ENCODE results near the gene CCDC28B. TPM values are rescaled to one million over a fixed set of nuclear protein-coding genes. Genes with fewer than 3 reads are reported as not detected.

CCDC28B gene
- total and polyA plus RNA-seq, 2 donors (not counting 3 experiments of a cell fraction or from before 2014, with no cell fraction given): 12.0 to 19.1 TPM

DNA sequence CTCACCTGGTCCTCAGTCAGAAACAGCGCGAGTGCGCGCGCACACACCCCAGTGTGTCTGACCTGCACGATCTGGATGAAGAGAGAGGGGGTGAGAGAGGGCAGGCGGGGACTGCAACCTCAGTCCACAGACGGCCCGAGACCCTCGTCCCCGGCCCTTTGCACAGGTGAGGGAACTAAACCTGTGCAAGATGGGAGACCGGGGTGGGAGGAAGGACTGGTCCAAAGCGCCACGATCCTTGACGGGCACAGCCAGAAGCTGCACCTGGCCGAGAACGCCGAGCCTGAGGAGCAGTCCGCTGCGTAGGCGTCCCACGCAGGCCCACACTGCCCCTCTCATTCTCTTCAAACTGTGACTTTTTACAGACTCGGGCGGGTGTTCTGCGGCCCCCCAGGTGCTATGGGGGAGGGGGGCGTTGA lies 4.6 kb downstream of the CCDC28B start:
- no peak for DNase-seq (ENCODE audit: low read depth, low spot score)
- peak overlapping the region; percentile 96 for H2AFZ ChIP-seq (ENCODE audit: low read depth, low read length)
- POLR2A ChIA-PET: interaction anchor here (1.1 to 1.7 kb wide), 2 partner anchors 131 to 190 kb away, joined by 3 to 4 read pairs; partner anchors contain the start of gene MARCKSL1
- H3K27me3 ChIP-seq (ENCODE audit: control insufficient read depth in 2 of 2, insufficient read depth in 2 of 2, low read length in 2 of 2): no peaks in the 10 kb centered on the region
- no peaks in the 10 kb centered on the region for H3K9me1 ChIP-seq (replicated peaks; ENCODE audit: control insufficient read depth, extremely low read depth, insufficient read depth, low read length)
- TF ChIP-seq EZH2 (IDR thresholded peaks at IDR 0.05; ENCODE audit: borderline replicate concordance, low read depth, low read length, severe bottlenecking): no peak
- TF ChIP-seq FOS (IDR thresholded peaks at IDR 0.05; ENCODE audit: borderline replicate concordance, insufficient read depth, low read length): no peak
- no peak for TF ChIP-seq POLR2AphosphoS5 (IDR thresholded peaks at IDR 0.05; ENCODE audit: insufficient read depth, low read depth, low read length)
- TF ChIP-seq, protein P1, sequence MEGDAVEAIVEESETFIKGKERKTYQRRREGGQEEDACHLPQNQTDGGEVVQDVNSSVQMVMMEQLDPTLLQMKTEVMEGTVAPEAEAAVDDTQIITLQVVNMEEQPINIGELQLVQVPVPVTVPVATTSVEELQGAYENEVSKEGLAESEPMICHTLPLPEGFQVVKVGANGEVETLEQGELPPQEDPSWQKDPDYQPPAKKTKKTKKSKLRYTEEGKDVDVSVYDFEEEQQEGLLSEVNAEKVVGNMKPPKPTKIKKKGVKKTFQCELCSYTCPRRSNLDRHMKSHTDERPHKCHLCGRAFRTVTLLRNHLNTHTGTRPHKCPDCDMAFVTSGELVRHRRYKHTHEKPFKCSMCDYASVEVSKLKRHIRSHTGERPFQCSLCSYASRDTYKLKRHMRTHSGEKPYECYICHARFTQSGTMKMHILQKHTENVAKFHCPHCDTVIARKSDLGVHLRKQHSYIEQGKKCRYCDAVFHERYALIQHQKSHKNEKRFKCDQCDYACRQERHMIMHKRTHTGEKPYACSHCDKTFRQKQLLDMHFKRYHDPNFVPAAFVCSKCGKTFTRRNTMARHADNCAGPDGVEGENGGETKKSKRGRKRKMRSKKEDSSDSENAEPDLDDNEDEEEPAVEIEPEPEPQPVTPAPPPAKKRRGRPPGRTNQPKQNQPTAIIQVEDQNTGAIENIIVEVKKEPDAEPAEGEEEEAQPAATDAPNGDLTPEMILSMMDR (IDR thresholded peaks at IDR 0.05; ENCODE audit: extremely low read depth in 1 of 2, insufficient read depth in 1 of 2, low read depth in 1 of 2, low read length in 2 of 2): no peak
- no peak for TF ChIP-seq JUN (IDR thresholded peaks at IDR 0.05; ENCODE audit: borderline replicate concordance, insufficient read depth, insufficient read length, low read depth)
- no peak for TF ChIP-seq POLR2A (IDR thresholded peaks at IDR 0.05; ENCODE audit: low read depth, low read length)
- TF ChIP-seq, protein P2, sequence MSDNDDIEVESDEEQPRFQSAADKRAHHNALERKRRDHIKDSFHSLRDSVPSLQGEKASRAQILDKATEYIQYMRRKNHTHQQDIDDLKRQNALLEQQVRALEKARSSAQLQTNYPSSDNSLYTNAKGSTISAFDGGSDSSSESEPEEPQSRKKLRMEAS (IDR thresholded peaks at IDR 0.05; ENCODE audit: insufficient read depth, insufficient read length): no peak
- no peak for TF ChIP-seq GATA2 (IDR thresholded peaks at IDR 0.05; ENCODE audit: insufficient read depth, insufficient read length, low read depth, low read length)
- TF ChIP-seq MYC (IDR thresholded peaks at IDR 0.05; ENCODE audit: low read depth, low read length): no peak
- dilution Hi-C loops (cut with MboI; ENCODE audit: extremely low pct_ligation_motif_present, low sequenced_read_pairs) (no loop called here), intact Hi-C loops (cut with micrococcal nuclease) (no loop called here)
- no peak overlapping the region for H3K27ac ChIP-seq (ENCODE audit: insufficient read depth, low read depth, low read length)
- H3K9me3 ChIP-seq (replicated peaks; ENCODE audit: control insufficient read depth, insufficient read depth, low read length): no peaks in the 10 kb centered on the region
- no peaks in the 10 kb centered on the region for H3K36me3 ChIP-seq (ENCODE audit: control insufficient read depth in 2 of 2, extremely low read depth in 1 of 2, insufficient read depth in 2 of 2, low read length in 2 of 2)
- peaks cover 27% of the 10 kb centered on the region for H3K4me1 ChIP-seq (ENCODE audit: control insufficient read depth, extremely low read depth, insufficient read depth, low read length)
- H3K9ac ChIP-seq (replicated peaks; ENCODE audit: extremely low read depth, insufficient read depth, low read length): peak overlapping the region; percentile 83
- BruUV-seq (replicated peaks): no TSS peak
- CTCF ChIA-PET: interaction anchor here (1.2 to 3.4 kb wide), 2 partner anchors 11 to 111 kb away, joined by 5 to 25 read pairs; no protein-coding TSS in a partner anchor
- H3K79me2 ChIP-seq (ENCODE audit: control insufficient read depth, insufficient read depth, low read length): no peaks in the 10 kb centered on the region
- peak overlapping the region; percentile 53 to 68 (median 68) for H3K4me3 ChIP-seq (replicated peaks in 1 of 3; ENCODE audit: insufficient read depth in 1 of 3, low read depth in 1 of 3, low read length in 3 of 3)
- H3K4me2 ChIP-seq (ENCODE audit: insufficient read depth, low read length): peak overlapping the region; percentile 85
- no peaks in the 10 kb centered on the region for H4K20me1 ChIP-seq (replicated peaks; ENCODE audit: control insufficient read depth, extremely low read depth, insufficient read depth, low read length)
- FAIRE-seq: no peak
